Vagina (tissue), 2 donors: ENCODE measurements around the gene LDHA. TPM values are rescaled to one million over a fixed set of nuclear protein-coding genes. Genes with fewer than 3 reads are reported as not detected.

ENCODE experiments used
- DNase-seq, 2 donors: peaks; one replicate each; pipeline ENCODE4 v3.0.0-alpha.2; 2017; ENCODE audit errors: extremely low spot score in 2 of 2
- H3K27ac ChIP-seq: fragments of 200-600 bp; sonication (generic); one replicate; pipeline ENCODE4 v1.5.1; 2019
- H3K27me3 ChIP-seq: fragments of 200-600 bp; sonication (generic); one replicate; pipeline ENCODE4 v1.5.1; 2019
- H3K36me3 ChIP-seq, 2 donors: fragments of 200-600 bp; sonication (generic); one replicate each; pipeline ENCODE4 v1.5.1; 2017 to 2019
- H3K4me1 ChIP-seq: fragments of 200-600 bp; sonication (generic); one replicate; pipeline ENCODE4 v1.5.1; 2019
- H3K4me3 ChIP-seq, 2 donors: fragments of 200-600 bp; sonication (generic); 1 replicate in 1 of 2; 2 replicates in 1 of 2; pipeline ENCODE4 v1.5.1; 2016 to 2019
- H3K9me3 ChIP-seq: fragments of 200-600 bp; sonication (generic); one replicate; pipeline ENCODE4 v1.5.1; 2019
- CTCF ChIP-seq, 3 experiments: fragments of 450-650 bp in 2 of 3; fragments of 200-600 bp in 1 of 3; sonication (generic) in 1 of 3; IDR thresholded peaks; one replicate each; pipeline ENCODE4 v1.5.1; 2017 to 2019; ENCODE audit warnings: antibody characterized with exemption in 3 of 3, mild to moderate bottlenecking in 2 of 3, moderate library complexity in 2 of 3
- POLR2A ChIP-seq, 2 donors: fragments of 450-650 bp; IDR thresholded peaks; one replicate each; pipeline ENCODE4 v1.6.1; 2017; ENCODE audit warnings: antibody characterized with exemption in 2 of 2, mild to moderate bottlenecking in 2 of 2, moderate library complexity in 2 of 2
- POLR2AphosphoS5 ChIP-seq, 2 donors: sonication (generic); formaldehyde crosslinking; IDR thresholded peaks; one replicate each; pipeline ENCODE4 v1.9.0; 2017; ENCODE audit warnings: antibody characterized with exemption in 2 of 2, mild to moderate bottlenecking in 2 of 2, low read depth in 1 of 2; ENCODE audit not compliant: insufficient read depth in 1 of 2
- intact Hi-C: fragments of 100-400 bp; cut with DNase I; formaldehyde crosslinking; loops from one replicate; pipeline ENCODE4 v1.15.1; 2023
- total RNA-seq: library from RNA; depleted of rRNA; stranded (reverse); fragments of >200 nt; gene quantifications from one replicate; pipeline ENCODE4 v1.2.3, GENCODE V29; 2016

The LDHA gene
- total RNA-seq, 1 donor from 2014 or later: 461 TPM

GRCh38 chr11:18419040-18419439, 24.7 kb downstream of the LDHA start:
- Histone ChIP-seq H3K9me3 (no peaks in the 10 kb centered on the region), H3K27ac (no peak overlapping the region), H3K36me3 (no peaks in the 10 kb centered on the region), H3K4me3 (no peak overlapping the region), H3K4me1 (no peaks in the 10 kb centered on the region), H3K27me3 (no peaks in the 10 kb centered on the region)
- intact Hi-C loops: no loop called here
- TF ChIP-seq POLR2A (IDR thresholded peaks at IDR 0.05) (no peak), POLR2AphosphoS5 (IDR thresholded peaks at IDR 0.05; ENCODE audit: insufficient read depth in 1 of 2, low read depth in 1 of 2) (no peak), CTCF (IDR thresholded peaks at IDR 0.05) (no peak)
- DNase-seq: no peak

- H3K9me3 ChIP-seq: no peaks in the 10 kb centered on the region
- no peak overlapping the region for H3K4me3 ChIP-seq
- no peaks in the 10 kb centered on the region for H3K4me1 ChIP-seq
- TF ChIP-seq CTCF (IDR thresholded peaks at IDR 0.05) (no peak), POLR2AphosphoS5 (IDR thresholded peaks at IDR 0.05; ENCODE audit: insufficient read depth in 1 of 2, low read depth in 1 of 2) (no peak), POLR2A (IDR thresholded peaks at IDR 0.05) (no peak)
- no peaks in the 10 kb centered on the region for H3K27me3 ChIP-seq
- no peaks in the 10 kb centered on the region for H3K36me3 ChIP-seq
- no peak for DNase-seq
- H3K27ac ChIP-seq: no peak overlapping the region
- intact Hi-C loops: no loop called here
These were observed 25.7 kb downstream of the LDHA start for GRCh38 chr11:18420067-18420466.

DNA sequence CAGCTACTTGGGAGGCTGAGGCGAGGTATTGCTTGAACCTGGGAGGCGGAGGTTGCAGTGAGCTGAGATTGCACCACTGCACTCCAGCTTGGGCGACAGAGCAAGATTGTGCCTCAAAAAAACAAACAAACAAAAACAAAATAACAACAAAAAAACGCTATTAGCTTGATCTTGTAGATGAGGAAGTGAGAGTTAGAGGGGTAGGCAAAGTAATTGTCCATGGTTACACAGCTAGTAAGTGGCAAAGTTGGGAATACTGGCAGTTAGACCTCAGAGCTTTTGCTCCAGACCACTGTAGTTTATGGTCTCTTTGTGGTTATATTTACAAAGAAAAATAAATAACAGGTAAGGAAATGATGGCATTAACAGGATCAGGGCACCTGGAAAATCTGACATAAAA, 32.9 kb downstream of the LDHA start:
- Histone ChIP-seq H3K4me3 (no peak overlapping the region), H3K9me3 (no peaks in the 10 kb centered on the region), H3K36me3 (no peaks in the 10 kb centered on the region), H3K27me3 (no peaks in the 10 kb centered on the region), H3K27ac (no peak overlapping the region), H3K4me1 (no peaks in the 10 kb centered on the region)
- DNase-seq: no peak
- TF ChIP-seq POLR2A (IDR thresholded peaks at IDR 0.05): no peak
- TF ChIP-seq CTCF (IDR thresholded peaks at IDR 0.05): no peak
- TF ChIP-seq POLR2AphosphoS5 (IDR thresholded peaks at IDR 0.05; ENCODE audit: insufficient read depth in 1 of 2, low read depth in 1 of 2): no peak
- intact Hi-C loops: no loop called here

DNA sequence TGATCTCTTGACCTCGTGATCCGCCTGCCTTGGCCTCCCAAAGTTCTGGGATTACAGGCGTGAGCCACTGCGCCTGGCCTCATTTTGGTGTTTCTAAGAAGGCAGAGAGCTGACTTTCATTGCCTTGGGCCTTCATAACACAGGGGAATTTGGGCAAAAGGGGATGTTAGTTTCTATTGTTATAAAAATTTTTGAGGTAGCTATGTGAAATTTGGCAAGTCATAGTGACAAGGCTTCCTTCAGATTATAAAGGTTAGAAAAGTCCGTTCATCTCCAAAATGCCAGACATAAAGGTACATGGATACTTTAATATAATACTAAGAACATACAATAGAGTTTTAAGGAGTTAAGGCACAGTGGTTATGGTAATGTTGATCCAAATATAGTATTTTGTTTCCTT, 35.0 kb downstream of the LDHA start:
- Histone ChIP-seq H3K4me1 (no peaks in the 10 kb centered on the region), H3K36me3 (no peaks in the 10 kb centered on the region), H3K27ac (no peak overlapping the region), H3K27me3 (no peaks in the 10 kb centered on the region), H3K4me3 (no peak overlapping the region), H3K9me3 (no peaks in the 10 kb centered on the region)
- intact Hi-C loops: no loop called here
- TF ChIP-seq POLR2AphosphoS5 (IDR thresholded peaks at IDR 0.05; ENCODE audit: insufficient read depth in 1 of 2, low read depth in 1 of 2): no peak
- no peak for TF ChIP-seq POLR2A (IDR thresholded peaks at IDR 0.05)
- TF ChIP-seq CTCF (IDR thresholded peaks at IDR 0.05): no peak
- no peak for DNase-seq

- Histone ChIP-seq H3K36me3 (no peaks in the 10 kb centered on the region), H3K4me3 (no peak overlapping the region), H3K27ac (no peak overlapping the region), H3K9me3 (no peaks in the 10 kb centered on the region), H3K4me1 (no peaks in the 10 kb centered on the region), H3K27me3 (no peaks in the 10 kb centered on the region)
- no peak for TF ChIP-seq POLR2AphosphoS5 (IDR thresholded peaks at IDR 0.05; ENCODE audit: insufficient read depth in 1 of 2, low read depth in 1 of 2)
- no peak for TF ChIP-seq POLR2A (IDR thresholded peaks at IDR 0.05)
- TF ChIP-seq CTCF (IDR thresholded peaks at IDR 0.05): no peak
- no peak for DNase-seq
- intact Hi-C loops: no loop called here
These were observed 44.3 kb downstream of the LDHA start for GRCh38 chr11:18438691-18439090.
